ENCODE measurements around the gene GOLPH3L. TPM values are rescaled to one million over a fixed set of nuclear protein-coding genes. Genes with fewer than 3 reads are reported as not detected.
A peak's percentile ranks its signal among the peaks of the same experiment; 100 is the strongest.
"Not testable (repeated sequence)": the region's sequence is repeated elsewhere in the genome, so short reads cannot be mapped to it uniquely, and the experiment has no call there.

The GOLPH3L gene
- total RNA-seq, result 10 to 100 TPM; 24.2 to 29.1 TPM

GRCh38 chr1:150696995-150697927 is at the start of gene GOLPH3L:
GOLPH3L (minus strand) TSS chr1:150697154; CDS start chr1:150694838, 2,316 bp downstream.
- ATAC-seq (peak; percentile 100), DNase-seq (peak; percentile 93)
- ChIA-PET CTCF (interaction anchor here (0.7 to 2.2 kb wide), 11 partner anchors 9 to 225 kb away, joined by 3 to 14 read pairs (median 4); partner anchors contain the start of genes CTSS and ENSA), POLR2A (interaction anchor here (0.5 to 1.8 kb wide), 10 partner anchors 33 to 274 kb away, joined by 3 to 11 read pairs (median 4); partner anchors contain the start of genes ARNT, ENSA and MCL1)
- intact Hi-C loops (cut with DNase I, micrococcal nuclease), result loop anchor here (1.0 to 10.0 kb wide), 9 partner anchors 68 to 333 kb away; partner anchors contain the start of genes ARNT (in 2 of the 2), CERS2 (in 2 of the 2), ENSA (in 2 of the 2) and PRUNE1 (in 1 of the 2)
- H3K36me3 Mint-ChIP-seq (ENCODE audit: low read depth), result peaks cover 22% of the 10 kb centered on the region
- H3K27ac Mint-ChIP-seq, result peak within 1 kb of the TSS; percentile 92
- peak within 1 kb of the TSS; percentile 98 for H3K4me3 Mint-ChIP-seq
- peaks cover 21% of the 10 kb centered on the region for H3K4me1 Mint-ChIP-seq
- H3K9me3 Mint-ChIP-seq (ENCODE audit: low read depth), result no peaks in the 10 kb centered on the region
- H3K27me3 Mint-ChIP-seq, result peaks cover 4% of the 10 kb centered on the region

DNA sequence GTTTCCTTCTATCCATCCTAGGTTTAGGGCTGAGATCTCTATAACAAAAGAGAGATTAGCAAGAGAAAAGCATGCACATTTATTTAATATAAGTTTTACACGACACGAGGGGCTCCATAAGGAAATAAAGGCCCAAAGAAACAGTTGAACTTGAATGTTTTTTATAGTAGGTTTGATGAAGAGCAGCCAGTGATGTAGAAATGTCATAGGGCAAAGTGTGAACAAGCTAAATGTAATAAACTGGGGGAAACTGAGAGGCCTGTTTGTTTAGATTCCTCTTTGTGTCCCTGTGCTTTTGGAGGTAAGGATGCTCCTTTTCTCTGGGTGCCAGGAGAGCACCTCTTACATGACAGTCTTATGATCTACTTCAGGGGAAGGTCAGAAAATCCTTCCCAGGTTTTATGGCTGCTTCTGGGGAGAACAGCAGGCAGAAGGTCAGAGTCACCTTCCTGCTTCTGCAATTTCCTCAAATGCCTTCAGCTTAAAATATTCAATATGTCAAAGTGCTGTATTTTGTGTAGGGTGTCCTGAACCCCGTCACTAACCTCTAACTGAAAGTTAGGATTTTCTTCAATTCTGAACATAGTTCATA is 33.3 kb upstream of the GOLPH3L start:
- Mint-ChIP-seq H3K27me3 (no peaks in the 10 kb centered on the region), H3K4me1 (no peaks in the 10 kb centered on the region), H3K27ac (no peak overlapping the region), H3K9me3 (ENCODE audit: low read depth) (no peaks in the 10 kb centered on the region), H3K4me3 (no peak overlapping the region), H3K36me3 (ENCODE audit: low read depth) (peaks cover 4% of the 10 kb centered on the region)
- ATAC-seq (no peak), DNase-seq (no peak)
- POLR2A ChIA-PET, result interaction anchor here (0.7 kb wide), 1 partner anchor 33 kb away, joined by 3 read pairs; no protein-coding TSS in a partner anchor
- CTCF ChIA-PET, result no interaction called here
- intact Hi-C loops (cut with DNase I, micrococcal nuclease), result loop anchor here in 1 of 2 experiments (5.0 kb wide), 1 partner anchor 83 kb away; no protein-coding TSS in a partner anchor

GRCh38 chr1:150724336-150724735 is 27.4 kb upstream of the GOLPH3L start:
- CTCF ChIA-PET, result no interaction called here
- no peaks in the 10 kb centered on the region for H3K27me3 Mint-ChIP-seq

GRCh38 chr1:150720703-150721102 is 23.7 kb upstream of the GOLPH3L start, which contains the start of gene HORMAD1:
HORMAD1 (minus strand) TSS chr1:150720895; CDS start chr1:150719505, 1,390 bp downstream.
- CTCF ChIA-PET, result interaction anchor here (1.3 kb wide), 1 partner anchor 15 kb away, joined by 5 read pairs; no protein-coding TSS in a partner anchor
- DNase-seq, result no peak
- intact Hi-C loops (cut with DNase I, micrococcal nuclease), result no loop called here
- Mint-ChIP-seq H3K4me3 (no peak within 1 kb of the TSS), H3K9me3 (ENCODE audit: low read depth) (no peaks in the 10 kb centered on the region), H3K36me3 (ENCODE audit: low read depth) (no peaks in the 10 kb centered on the region), H3K4me1 (no peaks in the 10 kb centered on the region), H3K27me3 (no peaks in the 10 kb centered on the region), H3K27ac (no peak within 1 kb of the TSS)
- no peak for ATAC-seq
- POLR2A ChIA-PET, result no interaction called here

More at GRCh38 chr1:150724336-150724735, 27.4 kb upstream of the GOLPH3L start:
- DNase-seq (no peak), ATAC-seq (no peak)
- Mint-ChIP-seq H3K36me3 (ENCODE audit: low read depth) (no peaks in the 10 kb centered on the region), H3K27ac (no peak overlapping the region), H3K4me1 (no peaks in the 10 kb centered on the region), H3K4me3 (no peak overlapping the region), H3K9me3 (ENCODE audit: low read depth) (no peaks in the 10 kb centered on the region)
- POLR2A ChIA-PET, result no interaction called here
- intact Hi-C loops (cut with DNase I, micrococcal nuclease), result no loop called here

GRCh38 chr1:150720098-150720497 is 23.1 kb upstream of the GOLPH3L start:
- ChIA-PET CTCF (no interaction called here), POLR2A (no interaction called here)
- Mint-ChIP-seq H3K27ac (no peak overlapping the region), H3K4me1 (no peaks in the 10 kb centered on the region), H3K27me3 (no peaks in the 10 kb centered on the region), H3K4me3 (no peak overlapping the region), H3K9me3 (ENCODE audit: low read depth) (no peaks in the 10 kb centered on the region), H3K36me3 (ENCODE audit: low read depth) (no peaks in the 10 kb centered on the region)
- intact Hi-C loops (cut with DNase I, micrococcal nuclease), result no loop called here
- ATAC-seq (no peak), DNase-seq (no peak)

GRCh38 chr1:150718225-150718891 is 21.4 kb upstream of the GOLPH3L start:
- Mint-ChIP-seq H3K4me3 (no peak overlapping the region), H3K27ac (no peak overlapping the region), H3K36me3 (ENCODE audit: low read depth) (no peaks in the 10 kb centered on the region), H3K27me3 (no peaks in the 10 kb centered on the region), H3K4me1 (no peaks in the 10 kb centered on the region), H3K9me3 (ENCODE audit: low read depth) (no peaks in the 10 kb centered on the region)
- intact Hi-C loops (cut with DNase I, micrococcal nuclease), result no loop called here
- CTCF ChIA-PET, result interaction anchor here (0.7 kb wide), 1 partner anchor 326 kb away, joined by 3 read pairs; no protein-coding TSS in a partner anchor
- POLR2A ChIA-PET, result no interaction called here
- DNase-seq (no peak), ATAC-seq (no peak)

DNA sequence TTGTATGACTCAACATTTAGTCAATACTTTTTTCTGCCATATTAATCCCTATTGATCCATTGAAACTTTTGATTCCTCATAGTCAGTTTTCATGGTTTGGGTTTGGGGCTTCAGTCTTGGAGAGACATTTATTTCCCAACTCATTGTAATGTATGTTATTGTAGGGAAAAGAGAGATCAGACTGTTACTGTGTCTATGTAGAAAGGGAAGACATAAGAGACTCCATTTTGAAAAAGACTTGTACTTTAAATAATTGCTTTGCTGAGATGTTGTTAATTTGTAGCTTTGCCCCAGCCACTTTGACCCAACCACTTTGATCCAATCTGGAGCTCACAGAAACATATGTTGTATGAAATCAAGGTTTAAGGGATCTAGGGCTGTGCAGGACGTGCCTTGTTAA is 12.1 kb upstream of the GOLPH3L start:
- H3K4me3 Mint-ChIP-seq; H3K27me3 Mint-ChIP-seq; ATAC-seq; H3K27ac Mint-ChIP-seq; H3K36me3 Mint-ChIP-seq (ENCODE audit: low read depth); H3K9me3 Mint-ChIP-seq (ENCODE audit: low read depth); H3K4me1 Mint-ChIP-seq; intact Hi-C loops (cut with DNase I, micrococcal nuclease); POLR2A ChIA-PET; DNase-seq: not testable (repeated sequence)
- CTCF ChIA-PET, result interaction anchor here (1.3 kb wide), 1 partner anchor 12 kb away, joined by 4 read pairs; the partner anchor contains the start of gene GOLPH3L

DNA sequence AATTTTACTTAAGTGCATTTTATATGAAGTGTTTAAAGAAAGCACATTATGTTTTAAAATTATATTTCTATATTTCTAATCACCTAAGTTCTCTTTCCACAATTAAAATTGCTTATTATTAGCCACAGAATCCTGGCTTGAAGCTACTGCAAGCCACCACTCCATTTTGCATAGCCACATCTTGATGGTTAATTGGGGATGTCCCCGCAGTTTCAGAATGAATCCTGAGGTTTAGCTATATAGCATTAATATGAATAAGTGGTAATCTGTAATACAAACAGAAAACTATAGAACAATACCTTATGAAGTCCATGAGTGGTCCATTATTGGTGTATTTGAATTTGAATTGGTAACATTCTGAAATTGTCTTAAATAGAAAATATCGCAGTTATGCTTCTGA is 11.6 kb upstream of the GOLPH3L start:
- H3K9me3 Mint-ChIP-seq (ENCODE audit: low read depth), result no peaks in the 10 kb centered on the region
- ATAC-seq (peak; percentile 83), DNase-seq (peak; percentile 54)
- no peak overlapping the region for H3K4me3 Mint-ChIP-seq
- ChIA-PET CTCF (interaction anchor here (1.3 kb wide), 1 partner anchor 11 kb away, joined by 4 read pairs; the partner anchor contains the start of gene GOLPH3L), POLR2A (no interaction called here)
- intact Hi-C loops (cut with DNase I, micrococcal nuclease), result no loop called here
- H3K27ac Mint-ChIP-seq, result no peak overlapping the region
- no peaks in the 10 kb centered on the region for H3K36me3 Mint-ChIP-seq (ENCODE audit: low read depth)
- H3K4me1 Mint-ChIP-seq, result peaks cover 5% of the 10 kb centered on the region
- no peaks in the 10 kb centered on the region for H3K27me3 Mint-ChIP-seq

DNA sequence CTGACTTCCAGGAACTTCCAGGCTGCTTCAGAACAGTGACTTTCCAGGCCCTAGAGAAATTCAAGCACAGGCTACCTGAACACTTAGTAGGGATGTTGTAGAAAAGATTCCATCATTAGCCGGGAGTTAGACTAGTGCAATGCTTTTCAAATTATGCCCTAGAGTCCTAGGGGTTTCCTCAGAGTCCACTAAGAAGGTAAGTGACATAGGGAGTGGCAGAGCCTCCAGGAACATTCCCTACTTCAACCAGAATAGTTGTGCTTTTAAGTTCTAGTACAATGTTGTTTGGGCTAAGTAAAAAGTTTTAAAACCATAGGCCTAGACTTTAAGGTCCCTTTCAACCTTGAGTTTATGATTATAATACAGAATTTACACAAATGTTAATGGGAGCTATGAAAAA is 9.1 kb upstream of the GOLPH3L start:
- Mint-ChIP-seq H3K4me1 (peaks cover 5% of the 10 kb centered on the region), H3K27me3 (peaks cover 4% of the 10 kb centered on the region), H3K27ac (no peak overlapping the region), H3K4me3 (no peak overlapping the region), H3K36me3 (ENCODE audit: low read depth) (no peaks in the 10 kb centered on the region), H3K9me3 (ENCODE audit: low read depth) (no peaks in the 10 kb centered on the region)
- intact Hi-C loops (cut with DNase I, micrococcal nuclease), result no loop called here
- ATAC-seq (no peak), DNase-seq (no peak)
- ChIA-PET CTCF (interaction anchor here (0.9 to 1.4 kb wide), 2 partner anchors 9 to 29 kb away, joined by 3 to 4 read pairs; partner anchors contain the start of gene GOLPH3L), POLR2A (no interaction called here)

DNA sequence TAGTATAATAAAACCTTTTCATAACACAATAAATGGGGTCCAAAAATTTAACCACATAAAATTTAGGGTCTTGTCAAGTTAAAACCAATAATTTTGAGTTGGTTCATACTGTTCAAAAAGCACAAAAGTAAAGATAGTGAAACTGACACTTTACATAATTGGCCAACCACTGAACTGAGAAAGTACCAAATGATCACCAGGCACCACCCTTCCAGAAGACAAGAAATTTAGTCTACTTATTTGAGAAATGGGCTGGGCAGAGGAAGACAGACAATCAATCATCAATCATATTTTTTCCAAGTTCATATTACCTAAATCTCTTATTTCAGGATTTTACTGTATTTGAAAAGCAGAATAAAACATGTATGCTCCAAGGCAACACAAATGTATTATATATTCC is 6.5 kb upstream of the GOLPH3L start:
- Mint-ChIP-seq H3K27me3 (peaks cover 7% of the 10 kb centered on the region), H3K4me3 (no peak overlapping the region), H3K36me3 (ENCODE audit: low read depth) (no peaks in the 10 kb centered on the region), H3K27ac (no peak overlapping the region), H3K4me1 (no peaks in the 10 kb centered on the region), H3K9me3 (ENCODE audit: low read depth) (no peaks in the 10 kb centered on the region)
- ATAC-seq (no peak), DNase-seq (no peak)
- POLR2A ChIA-PET, result no interaction called here
- CTCF ChIA-PET, result no interaction called here
- intact Hi-C loops (cut with DNase I, micrococcal nuclease), result no loop called here

- no peak for DNase-seq
- H3K36me3 Mint-ChIP-seq (ENCODE audit: low read depth), result peaks cover 22% of the 10 kb centered on the region
- CTCF ChIA-PET, result interaction anchor here (0.8 to 2.2 kb wide), 9 partner anchors 10 to 226 kb away, joined by 3 to 14 read pairs (median 4); partner anchors contain the start of gene CTSS
- no peaks in the 10 kb centered on the region for H3K9me3 Mint-ChIP-seq (ENCODE audit: low read depth)
- ATAC-seq, result no peak
- peak overlapping the region; percentile 98 for H3K4me3 Mint-ChIP-seq
- H3K4me1 Mint-ChIP-seq, result peaks cover 21% of the 10 kb centered on the region
- H3K27ac Mint-ChIP-seq, result peak overlapping the region; percentile 92
- POLR2A ChIA-PET, result interaction anchor here (0.6 to 1.8 kb wide), 6 partner anchors 67 to 273 kb away, joined by 3 to 11 read pairs (median 6); partner anchors contain the start of genes ENSA and MCL1
- intact Hi-C loops (cut with DNase I, micrococcal nuclease), result loop anchor here (2.0 to 10.0 kb wide), 3 partner anchors 134 to 312 kb away; partner anchors contain the start of genes CERS2 (in 1 of the 2) and PRUNE1 (in 1 of the 2)
- peaks cover 3% of the 10 kb centered on the region for H3K27me3 Mint-ChIP-seq
Measured at GRCh38 chr1:150696590-150696989, 364 bp downstream of the GOLPH3L start.

Data from activated CD4-positive, alpha-beta T cell treated with anti-CD3 and anti-CD28 coated beads for 36 hours (primary cell).